NCI-H2107 (cell line): ENCODE results near the gene MADD.
"Not testable (repeated sequence)": the region's sequence is repeated elsewhere in the genome, so short reads cannot be mapped to it uniquely, and the experiment has no call there.

ENCODE experiments used
- DNase-seq: peaks from one replicate; lab custom pipeline; 2025; lab: John Stamatoyannopoulos, UW

The MADD gene

DNA sequence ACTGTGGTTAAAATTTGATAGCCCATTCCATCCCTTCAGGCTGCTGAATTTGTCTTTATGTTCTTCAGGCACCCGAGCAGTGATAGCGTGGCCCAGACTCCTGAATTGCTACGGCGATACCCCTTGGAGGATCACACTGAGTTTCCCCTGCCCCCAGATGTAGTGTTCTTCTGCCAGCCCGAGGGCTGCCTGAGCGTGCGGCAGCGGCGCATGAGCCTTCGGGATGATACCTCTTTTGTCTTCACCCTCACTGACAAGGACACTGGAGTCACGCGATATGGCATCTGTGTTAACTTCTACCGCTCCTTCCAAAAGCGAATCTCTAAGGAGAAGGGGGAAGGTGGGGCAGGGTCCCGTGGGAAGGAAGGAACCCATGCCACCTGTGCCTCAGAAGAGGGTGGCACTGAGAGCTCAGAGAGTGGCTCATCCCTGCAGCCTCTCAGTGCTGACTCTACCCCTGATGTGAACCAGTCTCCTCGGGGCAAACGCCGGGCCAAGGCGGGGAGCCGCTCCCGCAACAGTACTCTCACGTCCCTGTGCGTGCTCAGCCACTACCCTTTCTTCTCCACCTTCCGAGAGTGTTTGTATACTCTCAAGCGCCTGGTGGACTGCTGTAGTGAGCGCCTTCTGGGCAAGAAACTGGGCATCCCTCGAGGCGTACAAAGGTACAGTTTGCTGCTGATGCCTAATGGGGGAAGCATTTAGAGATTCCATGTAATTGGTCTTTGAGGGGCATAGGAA lies 4.7 kb downstream of the MADD start:
- no peak for DNase-seq

DNA sequence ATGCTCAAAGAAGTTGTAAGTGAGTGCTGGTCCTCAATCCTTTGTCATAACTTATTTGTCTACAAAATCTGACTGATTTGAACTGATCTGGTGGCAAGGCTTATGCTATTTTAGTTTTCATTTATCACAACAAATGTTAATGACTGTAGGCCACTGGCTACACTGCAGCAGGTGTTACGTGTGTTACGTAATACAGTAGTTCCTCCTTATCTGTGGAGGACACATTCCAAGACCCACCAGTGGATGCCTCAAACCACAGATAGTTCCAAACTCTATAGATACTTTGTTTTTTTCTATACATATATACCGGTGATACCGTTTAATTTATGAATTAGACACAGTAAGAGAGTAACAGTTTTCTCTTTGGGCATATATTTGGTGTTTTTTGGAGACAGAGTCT lies 7.0 kb downstream of the MADD start:
- no peak for DNase-seq

DNA sequence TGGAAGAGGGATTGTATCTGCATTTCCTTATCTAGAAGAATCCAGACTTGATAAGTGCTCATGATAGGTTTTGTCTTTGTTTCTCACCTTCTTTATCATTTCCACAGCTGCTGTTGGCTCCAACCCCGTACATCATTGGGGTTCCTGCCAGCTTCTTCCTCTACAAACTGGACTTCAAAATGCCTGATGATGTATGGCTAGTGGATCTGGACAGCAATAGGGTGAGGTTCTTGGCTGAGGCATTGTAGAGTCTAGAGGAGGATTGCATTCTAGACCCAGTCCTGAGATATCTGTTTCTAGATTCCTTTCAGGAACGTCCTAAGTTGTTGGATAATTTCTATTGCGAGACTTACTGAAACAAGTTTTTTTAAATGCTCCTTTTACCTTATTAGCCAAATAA lies 8.1 kb downstream of the MADD start:
- DNase-seq = no peak

DNA sequence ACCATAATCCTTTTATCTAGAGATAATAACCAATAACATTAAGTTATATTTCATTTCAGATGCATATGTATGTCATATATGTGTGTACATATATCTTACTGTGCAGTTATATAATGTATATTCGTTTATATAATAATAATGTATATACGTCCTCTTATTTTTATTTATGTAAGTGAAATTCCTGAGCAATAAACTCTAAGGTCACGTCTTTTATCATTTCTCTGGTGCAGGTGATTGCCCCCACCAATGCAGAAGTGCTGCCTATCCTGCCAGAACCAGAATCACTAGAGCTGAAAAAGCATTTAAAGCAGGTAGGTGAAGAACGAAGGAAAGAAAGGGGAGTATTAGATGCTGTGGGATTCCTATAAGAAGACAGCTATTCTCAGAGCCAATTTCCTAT lies 8.8 kb downstream of the MADD start:
- DNase-seq = no peak

DNA sequence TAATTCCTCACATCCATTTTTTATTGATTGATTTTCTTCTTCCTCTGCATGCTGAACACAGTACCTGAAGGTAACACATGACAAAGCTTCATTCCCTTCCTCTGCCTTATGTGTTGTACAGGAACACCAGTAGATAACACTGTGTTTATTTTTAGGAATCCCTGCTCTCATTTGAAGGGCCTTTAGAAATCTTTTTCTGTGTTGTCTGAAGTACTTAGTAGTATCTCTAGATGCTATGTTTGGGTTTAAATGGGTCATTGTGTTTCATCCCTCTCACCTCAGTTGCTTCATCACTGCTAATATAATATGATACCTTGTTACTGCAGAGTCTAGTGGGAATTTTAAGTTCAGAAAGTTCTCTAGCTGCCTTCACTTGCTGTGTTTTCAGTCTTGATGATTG lies 10.2 kb downstream of the MADD start:
- no peak for DNase-seq

DNA sequence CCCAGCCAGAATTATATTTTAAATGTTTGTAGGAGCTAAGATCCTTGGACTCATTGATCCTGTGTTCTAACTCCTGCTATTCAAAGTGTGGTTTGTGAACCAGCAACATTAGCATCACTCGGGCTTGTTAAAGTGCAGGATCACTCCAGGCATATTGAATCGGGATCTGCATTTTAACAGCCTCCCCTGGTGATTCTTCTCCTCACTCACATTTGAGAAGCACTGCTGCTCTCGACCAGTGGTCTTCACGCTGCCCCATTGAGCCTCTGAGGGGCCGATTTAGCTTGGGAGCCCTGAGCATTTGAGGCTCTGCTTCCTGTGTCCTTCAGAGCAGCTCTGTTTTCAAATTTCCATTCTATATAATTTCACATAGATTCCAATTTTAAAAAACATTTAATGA lies 10.9 kb downstream of the MADD start:
- DNase-seq = no peak

DNA sequence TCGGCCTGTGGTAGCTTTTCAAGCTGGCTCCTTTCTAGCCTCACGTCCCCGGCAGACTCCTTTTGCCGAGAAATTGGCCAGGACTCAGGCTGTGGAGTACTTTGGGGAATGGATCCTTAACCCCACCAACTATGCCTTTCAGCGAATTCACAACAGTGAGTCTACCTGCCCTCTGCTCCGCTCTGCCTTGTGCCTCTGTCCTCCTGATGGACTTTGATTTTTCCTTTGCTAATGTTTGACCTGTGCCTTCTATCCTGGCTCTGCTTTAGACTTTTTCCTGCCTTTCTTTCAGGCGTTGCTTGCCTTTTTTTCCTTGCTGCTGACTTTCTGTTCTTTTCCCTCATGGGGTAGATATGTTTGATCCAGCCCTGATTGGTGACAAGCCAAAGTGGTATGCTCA lies 12.5 kb downstream of the MADD start:
- no peak for DNase-seq

DNA sequence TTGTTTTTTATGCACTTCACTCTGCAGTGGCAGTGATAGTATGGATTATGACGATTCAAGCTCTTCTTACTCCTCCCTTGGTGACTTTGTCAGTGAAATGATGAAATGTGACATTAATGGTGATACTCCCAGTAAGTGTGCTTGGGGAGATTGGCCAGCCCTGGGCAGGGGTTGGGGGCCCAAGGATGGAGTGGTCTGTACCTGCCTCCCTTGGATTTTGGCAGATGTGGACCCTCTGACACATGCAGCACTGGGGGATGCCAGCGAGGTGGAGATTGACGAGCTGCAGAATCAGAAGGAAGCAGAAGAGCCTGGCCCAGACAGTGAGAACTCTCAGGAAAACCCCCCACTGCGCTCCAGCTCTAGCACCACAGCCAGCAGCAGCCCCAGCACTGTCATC lies 14.2 kb downstream of the MADD start:
- no peak for DNase-seq

DNA sequence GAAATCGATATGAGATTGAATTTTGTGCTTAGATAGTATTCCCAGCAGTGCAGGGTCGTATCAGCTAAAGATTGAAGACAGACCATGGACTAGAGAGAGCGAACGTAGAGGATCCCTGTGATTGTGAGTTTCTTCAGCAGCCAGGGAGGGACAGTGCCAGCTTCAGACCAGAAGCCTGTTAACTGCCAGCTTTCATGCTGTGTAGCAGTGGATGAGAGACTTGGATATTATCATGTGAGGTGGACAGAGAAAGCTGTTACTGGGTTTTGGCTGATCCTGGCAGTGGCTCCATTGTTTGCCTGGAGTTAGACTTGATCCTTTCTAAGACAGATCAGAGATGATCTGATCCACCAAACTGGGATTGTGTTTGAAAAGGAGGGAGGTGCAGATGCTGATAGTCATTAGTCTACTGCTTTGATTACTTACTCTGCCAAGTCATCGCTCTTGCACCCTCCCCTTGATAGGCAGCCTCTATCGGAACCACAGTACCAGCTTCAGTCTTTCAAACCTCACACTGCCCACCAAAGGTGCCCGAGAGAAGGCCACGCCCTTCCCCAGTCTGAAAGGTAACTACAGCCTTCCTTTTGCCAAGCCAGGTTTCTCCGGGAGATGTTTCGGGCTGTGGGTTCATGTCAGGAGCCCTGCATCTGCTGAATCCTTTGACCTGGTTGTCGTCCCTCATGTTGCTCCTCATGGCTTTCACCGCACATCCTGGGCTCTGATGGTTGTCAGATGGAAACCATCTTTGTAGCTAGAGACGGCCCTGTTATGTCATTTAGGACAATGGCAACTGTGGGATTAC lies 16.2 kb downstream of the MADD start:
- DNase-seq = no peak

DNA sequence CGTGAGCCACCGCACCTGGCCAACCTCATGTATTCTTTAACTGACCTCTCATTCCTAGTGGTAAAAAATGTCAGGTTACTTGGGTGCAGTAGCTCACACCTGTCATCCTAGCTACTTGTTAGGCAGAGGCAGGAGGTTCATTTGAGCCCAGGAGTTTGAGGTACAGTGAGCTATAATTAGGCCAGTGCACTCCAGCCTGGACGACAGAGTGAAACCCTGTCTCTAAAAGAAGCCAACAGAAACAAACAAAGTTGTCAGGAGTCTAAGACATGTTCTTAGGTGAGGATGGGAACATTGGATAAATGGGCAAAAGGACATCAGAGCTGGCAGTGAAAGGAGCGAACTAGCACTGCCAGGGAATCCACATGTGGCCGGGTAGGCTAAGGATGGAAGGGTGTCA lies 18.1 kb downstream of the MADD start:
- no peak for DNase-seq

DNA sequence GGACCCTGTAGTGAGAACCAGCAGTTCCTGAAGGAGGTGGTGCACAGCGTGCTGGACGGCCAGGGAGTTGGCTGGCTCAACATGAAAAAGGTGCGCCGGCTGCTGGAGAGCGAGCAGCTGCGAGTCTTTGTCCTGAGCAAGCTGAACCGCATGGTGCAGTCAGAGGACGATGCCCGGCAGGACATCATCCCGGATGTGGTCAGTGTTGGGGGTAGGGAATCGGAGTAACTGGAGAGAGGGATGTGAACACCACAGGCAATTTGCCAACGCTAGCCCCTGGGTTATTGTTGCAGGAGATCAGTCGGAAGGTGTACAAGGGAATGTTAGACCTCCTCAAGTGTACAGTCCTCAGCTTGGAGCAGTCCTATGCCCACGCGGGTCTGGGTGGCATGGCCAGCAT lies 19.9 kb downstream of the MADD start:
- no peak for DNase-seq

DNA sequence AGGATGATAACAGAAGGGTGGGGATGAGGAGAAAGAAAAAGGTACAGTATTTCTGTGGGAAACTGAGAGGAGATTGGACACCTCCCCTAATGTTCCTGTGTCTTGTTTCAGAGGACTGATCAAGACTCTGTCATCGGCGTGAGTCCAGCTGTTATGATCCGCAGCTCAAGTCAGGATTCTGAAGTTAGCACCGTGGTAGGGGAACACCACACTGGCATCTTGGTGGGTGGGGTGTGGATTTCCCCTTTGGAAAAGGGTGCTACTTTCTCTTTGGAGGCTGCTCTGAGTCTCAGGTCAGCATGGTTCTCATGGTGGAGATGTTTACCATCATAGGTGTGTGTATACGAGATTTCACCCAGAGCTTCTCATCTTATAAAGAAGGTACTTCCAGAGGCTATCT lies 25.5 kb downstream of the MADD start:
- no peak for DNase-seq

DNA sequence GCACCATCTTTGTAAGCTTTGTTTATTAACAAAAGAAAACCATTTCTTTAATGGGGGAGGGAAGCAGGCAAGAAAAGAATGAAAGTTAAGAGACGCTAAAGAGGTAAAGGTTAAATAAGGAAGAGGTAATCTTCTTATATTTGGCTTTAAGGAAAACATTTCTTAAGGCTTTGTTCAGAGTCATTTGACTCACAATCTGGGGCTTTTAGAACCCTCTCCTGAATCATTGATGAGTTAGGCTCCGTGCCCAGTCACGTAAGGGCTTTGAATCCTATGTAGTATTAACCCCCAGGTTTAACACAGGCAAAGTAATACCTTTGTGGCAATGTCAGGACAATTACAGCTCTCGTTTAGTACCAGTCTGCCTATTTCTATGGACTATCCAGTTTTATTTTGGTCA lies 26.1 kb downstream of the MADD start:
- DNase-seq = peak; percentile 46

DNA sequence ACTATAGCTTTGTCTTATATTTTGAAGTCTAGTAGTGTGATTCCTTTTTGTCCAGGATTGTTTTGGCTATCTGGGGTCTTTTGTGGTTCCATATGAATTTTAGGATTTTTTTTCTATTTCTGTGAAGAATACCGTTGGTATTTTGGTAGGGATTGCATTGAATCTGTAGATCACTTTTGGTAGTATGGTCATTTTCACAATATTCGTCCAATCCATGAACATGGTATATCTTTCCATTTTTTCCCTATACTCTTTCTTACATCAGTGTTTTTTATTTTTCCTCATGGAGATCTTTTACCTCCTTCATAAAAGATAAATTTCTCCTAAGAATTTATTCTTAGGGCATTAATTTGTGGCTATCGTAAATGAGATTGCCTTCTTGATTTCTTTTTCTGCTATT lies 29.1 kb downstream of the MADD start:
- no peak for DNase-seq

DNA sequence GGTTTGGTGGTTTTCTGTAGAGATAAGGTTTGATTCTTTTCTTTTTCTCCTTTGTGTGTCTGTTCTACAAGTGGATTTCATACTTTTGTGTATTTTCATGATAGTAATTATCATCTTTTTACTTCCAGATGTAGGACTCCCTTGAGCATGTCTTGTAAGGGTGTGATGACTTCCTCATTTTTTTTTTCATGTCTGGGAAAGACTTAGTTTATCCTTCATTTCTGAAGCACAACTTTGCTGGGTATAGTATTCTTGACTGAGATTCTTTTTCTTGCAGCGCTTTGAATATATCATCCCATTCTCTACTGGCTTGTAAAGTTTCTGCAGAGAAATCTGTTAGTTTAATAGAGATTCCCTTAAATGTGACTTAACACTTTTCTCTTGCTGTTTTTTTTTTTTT lies 32.9 kb downstream of the MADD start:
- no peak for DNase-seq

DNA sequence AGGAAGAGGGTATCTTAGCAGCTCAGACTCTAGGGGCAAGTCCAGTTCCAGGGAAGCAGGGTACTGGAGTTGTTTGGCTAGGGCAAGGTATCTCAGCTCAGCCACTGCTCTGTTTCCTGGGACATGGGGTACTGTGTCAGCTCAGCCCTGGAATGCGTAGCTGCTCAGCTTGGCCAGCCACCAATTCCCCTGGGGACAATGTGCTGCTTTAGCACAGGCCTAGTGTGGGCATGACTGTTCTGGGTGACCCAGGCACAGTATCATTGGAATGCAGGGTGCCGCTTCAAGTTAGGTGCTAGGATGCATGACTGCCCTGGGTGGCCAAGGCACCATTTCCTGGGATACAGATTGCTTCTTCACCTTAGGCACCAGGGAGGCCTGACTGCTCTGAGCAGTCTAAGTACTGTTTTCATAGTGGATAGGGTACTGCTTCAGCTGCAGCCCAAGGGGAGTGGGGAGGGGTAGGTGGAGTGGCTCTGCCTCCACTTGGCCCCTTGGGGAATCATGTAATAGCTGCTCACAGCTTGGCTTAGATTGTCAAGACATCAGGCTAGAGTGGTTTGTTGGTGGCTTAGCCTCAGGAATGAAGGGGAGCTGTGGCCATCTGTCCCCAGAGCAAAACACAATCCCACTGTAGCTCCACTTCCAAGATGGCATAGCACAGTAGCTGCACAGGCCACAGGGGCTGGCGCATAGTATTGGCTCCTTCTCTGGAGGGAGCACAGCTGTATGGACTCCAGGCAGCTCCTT lies 36.0 kb downstream of the MADD start:
- no peak for DNase-seq

DNA sequence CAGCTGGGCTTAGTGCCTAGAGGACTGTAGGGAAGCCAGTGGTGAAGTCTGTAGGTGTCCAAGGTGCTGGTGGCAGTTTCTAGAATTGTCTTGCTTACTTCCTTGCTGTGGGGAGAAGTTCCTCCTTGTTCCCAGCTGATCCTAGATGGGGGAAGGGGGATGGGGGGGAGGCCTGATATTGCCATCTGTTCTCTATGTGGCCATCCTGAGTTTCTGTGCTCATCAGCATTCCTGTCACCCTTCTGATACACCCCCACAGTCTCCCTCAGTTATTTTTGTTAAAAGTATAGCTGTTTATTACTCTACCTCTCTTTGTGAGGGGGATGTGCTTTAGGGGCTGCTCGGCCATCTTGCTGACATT lies 36.5 kb downstream of the MADD start:
- DNase-seq = no peak

DNA sequence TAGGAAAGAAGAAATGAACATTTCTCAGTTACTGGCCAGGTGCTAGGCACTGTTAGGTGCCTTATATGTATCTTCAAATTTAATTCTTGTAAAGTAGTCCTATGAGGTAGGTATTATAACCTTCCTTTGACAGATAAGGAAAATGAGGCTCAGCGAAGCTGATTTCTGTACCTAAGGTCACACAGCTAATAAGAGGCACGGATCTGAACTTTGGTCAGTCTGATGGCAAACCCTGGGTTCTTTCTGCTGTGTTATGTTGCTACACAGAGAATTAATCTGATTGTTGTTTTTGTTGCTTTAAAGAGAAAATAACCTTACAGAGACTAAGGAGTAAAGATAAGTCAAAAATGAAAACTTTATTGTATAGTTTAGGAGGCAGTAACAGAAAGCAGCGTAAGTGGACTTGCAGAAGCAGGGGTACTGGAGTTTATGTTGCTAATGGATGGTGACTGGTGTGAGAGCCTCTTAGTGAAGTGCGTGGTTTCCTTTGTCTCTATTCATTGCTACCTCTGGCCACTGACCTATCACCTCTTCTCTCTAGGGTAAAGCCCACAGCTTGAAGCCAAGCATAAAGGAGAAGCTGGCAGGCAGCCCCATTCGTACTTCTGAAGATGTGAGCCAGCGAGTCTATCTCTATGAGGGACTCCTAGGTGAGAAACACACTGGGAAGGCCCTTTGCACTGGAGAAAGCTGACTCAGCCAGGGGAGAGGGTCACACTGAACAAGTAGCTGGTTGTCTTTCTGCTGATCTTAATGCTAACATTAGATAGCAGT lies 38.3 kb downstream of the MADD start:
- no peak for DNase-seq

DNA sequence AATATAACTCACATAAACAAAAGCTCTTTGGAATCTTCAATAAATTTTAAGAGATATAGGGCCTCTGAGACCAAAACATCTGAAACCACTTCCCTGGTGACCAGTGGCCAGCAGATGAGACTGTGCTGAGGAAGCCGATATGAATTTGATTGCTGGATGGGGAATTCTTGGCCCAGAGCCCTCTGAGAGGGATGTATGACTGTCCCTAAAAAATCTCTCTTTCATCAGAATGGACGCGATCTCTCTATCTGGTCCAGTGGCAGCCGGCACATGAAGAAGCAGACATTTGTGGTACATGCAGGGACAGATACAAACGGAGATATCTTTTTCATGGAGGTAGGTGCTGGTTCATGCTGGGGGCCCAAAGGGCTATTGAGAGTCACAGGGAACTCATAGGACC lies 45.1 kb downstream of the MADD start:
- DNase-seq = no peak

DNA sequence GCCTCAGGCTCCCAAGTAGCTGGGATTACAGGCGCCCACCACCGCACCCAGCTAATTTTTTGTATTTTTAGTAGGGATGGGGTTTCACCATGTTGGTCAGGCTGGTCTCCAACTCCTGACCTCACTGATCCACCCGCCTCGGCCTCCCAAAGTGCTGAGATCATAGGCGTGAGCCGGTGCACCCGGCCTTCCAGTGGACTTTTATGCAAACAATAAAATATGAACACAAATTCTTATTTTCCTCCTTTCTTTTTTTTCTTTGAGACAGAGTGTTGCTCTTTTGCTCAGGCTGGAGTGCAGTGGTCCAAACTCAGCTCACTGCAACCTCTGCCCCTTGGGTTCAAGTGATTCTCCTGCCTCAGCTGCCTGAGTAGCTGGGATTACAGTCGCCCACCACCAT lies 46.6 kb downstream of the MADD start:
- not testable (repeated sequence) for DNase-seq

DNA sequence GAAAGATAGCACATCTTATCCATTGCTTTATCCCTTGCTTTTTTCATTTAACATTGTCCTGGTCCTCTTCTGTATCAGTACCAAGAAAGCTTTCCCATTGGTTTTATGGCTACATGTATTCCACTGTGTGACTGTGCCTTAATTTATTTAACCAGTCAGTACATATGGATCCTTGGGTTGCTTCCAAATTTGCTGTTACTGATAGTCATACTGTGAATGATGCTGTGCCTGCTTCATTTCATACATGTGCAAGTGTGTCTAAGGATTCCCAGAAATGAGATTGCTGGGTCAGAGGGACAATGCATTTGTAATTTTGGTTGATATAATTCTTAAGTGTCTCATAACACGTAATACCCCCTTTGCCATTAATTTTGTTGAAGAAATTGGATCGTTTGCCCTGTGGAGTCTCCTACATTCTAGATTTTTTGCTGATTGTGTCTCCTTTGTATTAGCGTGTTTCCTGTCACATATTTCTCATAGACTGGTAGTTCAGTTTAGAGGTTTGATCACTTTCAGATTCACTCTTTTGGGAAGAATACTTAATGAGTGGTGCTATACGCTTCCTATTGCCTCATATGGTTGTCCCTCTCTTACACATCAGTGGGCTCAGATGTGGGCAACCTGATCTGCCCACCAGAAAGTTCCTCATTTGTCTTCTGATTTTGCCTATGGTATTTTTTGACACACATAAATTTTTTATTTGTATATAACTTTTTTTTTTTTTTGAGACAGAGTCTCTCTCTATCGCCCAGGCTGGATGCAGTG lies 47.3 kb downstream of the MADD start:
- DNase-seq = no peak

DNA sequence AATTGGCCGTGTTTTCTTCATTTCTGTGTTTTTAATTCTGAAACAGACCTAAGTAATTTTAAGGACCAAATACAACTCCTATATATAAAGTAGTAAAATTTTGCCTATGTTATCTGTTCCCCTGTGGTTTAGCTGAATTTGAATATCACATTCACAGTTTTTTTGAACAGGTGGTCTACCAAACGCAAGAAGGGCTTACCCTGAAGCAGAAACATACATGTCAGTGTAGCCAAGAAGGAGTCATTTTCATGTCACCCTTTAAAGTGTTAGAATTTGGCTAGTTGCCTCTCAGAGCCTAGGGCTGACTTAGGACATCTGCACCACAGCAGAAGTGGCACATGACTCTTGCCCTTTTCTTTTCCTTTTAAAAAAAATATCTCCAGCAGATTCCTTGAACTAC lies 48.2 kb downstream of the MADD start:
- no peak for DNase-seq
